ENCODE results near the gene ARL5C. TPM values are rescaled to one million over a fixed set of nuclear protein-coding genes. Genes with fewer than 3 reads are reported as not detected.

The ARL5C gene
- total and polyA plus RNA-seq, 8 donors, result 0.31 to 1.0 (median 0.73) TPM; not detected in 3

DNA sequence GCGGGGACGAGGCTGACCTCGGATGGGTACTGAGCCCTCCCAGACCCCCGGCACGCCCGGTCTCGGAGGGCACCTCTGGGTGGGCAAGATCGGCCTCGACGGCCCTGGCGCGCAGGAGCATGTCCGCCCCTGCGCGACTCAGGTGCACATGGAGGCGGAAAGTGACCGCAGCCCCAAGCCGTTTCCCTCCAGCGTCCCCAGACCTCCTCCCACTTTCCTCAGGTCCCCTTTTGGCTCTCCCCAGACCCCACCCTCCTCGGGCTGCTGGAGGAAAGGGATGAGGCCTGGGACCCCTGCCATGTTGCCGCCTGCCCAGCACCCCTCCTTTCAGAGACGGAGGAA lies 44.1 kb upstream of the ARL5C start:
- intact Hi-C loops (cut with DNase I), result no loop called here
- Histone ChIP-seq H3K4me1 (no peaks in the 10 kb centered on the region), H3K4me3 (peak overlapping the region in 1 of 4 donors; percentile 32), H3K36me3 (peaks cover 0 to under 1% (median 0%) of the 10 kb centered on the region in 3 donors), H3K27ac (no peak overlapping the region), H3K9me3 (no peaks in the 10 kb centered on the region), H3K27me3 (no peaks in the 10 kb centered on the region)
- DNase-seq (peak in 1 of 6 donors; percentile 72), ATAC-seq (no peak), FAIRE-seq (no peak)
- 16 to 18% methylated on average over 20 to 22 of the region's 22 CpGs for WGBS, 2 donors
- TF ChIP-seq, protein P1, sequence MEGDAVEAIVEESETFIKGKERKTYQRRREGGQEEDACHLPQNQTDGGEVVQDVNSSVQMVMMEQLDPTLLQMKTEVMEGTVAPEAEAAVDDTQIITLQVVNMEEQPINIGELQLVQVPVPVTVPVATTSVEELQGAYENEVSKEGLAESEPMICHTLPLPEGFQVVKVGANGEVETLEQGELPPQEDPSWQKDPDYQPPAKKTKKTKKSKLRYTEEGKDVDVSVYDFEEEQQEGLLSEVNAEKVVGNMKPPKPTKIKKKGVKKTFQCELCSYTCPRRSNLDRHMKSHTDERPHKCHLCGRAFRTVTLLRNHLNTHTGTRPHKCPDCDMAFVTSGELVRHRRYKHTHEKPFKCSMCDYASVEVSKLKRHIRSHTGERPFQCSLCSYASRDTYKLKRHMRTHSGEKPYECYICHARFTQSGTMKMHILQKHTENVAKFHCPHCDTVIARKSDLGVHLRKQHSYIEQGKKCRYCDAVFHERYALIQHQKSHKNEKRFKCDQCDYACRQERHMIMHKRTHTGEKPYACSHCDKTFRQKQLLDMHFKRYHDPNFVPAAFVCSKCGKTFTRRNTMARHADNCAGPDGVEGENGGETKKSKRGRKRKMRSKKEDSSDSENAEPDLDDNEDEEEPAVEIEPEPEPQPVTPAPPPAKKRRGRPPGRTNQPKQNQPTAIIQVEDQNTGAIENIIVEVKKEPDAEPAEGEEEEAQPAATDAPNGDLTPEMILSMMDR (IDR thresholded peaks at IDR 0.05), result no peak

DNA sequence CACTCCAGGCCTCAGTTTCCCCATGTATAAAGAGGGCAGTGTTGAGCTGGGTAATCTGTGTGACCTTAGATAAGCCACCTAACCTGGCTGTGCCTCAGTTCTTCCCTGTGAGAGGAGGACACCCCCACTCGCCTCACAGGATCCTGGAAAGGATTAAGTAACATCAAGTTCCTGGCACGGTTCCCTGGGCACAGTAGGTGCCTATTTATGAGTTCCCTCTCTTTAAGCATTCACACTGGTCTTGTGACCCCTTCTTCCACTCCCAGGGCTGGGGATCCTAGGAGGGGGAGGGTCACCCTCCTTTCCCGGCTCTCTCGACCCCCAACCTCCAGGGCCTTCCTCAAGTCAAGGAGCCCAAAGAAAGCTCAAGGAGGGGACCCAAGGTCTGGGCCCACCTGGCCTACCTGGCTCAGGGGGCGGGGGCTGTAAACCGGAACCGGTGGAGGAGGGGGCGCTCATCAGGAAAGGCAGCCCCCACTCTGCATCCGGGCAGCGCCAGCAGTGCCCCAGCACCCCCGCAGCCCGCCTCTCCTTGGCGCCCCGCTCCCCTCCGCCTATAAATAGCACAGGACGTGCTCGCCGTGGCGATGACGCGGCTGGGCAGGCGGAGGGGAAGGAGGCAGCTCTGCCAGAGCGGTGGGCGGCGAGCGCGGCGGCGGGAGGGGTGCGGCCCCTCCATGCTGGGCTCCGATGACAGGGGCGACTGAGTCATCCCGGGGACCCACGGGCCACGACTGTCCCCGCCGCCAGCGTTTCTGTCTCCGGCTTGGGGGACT lies 43.5 kb upstream of the ARL5C start:
- DNase-seq, result peak in 3 of 6 donors; percentile 41 to 72 (median 47)
- H3K27ac ChIP-seq, result no peak overlapping the region
- H3K27me3 ChIP-seq, result no peaks in the 10 kb centered on the region
- no peak for FAIRE-seq
- H3K36me3 ChIP-seq, result peaks cover 0 to 7% (median 0%) of the 10 kb centered on the region in 3 donors
- intact Hi-C loops (cut with DNase I), result no loop called here
- H3K4me3 ChIP-seq, result peak overlapping the region in 1 of 4 donors; percentile 32
- H3K4me1 ChIP-seq, result no peaks in the 10 kb centered on the region
- peak in 3 of 4 donors; percentile 21 to 67 (median 65) for ATAC-seq
- TF ChIP-seq, protein P1 (IDR thresholded peaks at IDR 0.05), result no peak
- H3K9me3 ChIP-seq, result no peaks in the 10 kb centered on the region
- WGBS, 2 donors, result 7 to 10% methylated on average over 36 to 39 of the region's 39 CpGs

DNA sequence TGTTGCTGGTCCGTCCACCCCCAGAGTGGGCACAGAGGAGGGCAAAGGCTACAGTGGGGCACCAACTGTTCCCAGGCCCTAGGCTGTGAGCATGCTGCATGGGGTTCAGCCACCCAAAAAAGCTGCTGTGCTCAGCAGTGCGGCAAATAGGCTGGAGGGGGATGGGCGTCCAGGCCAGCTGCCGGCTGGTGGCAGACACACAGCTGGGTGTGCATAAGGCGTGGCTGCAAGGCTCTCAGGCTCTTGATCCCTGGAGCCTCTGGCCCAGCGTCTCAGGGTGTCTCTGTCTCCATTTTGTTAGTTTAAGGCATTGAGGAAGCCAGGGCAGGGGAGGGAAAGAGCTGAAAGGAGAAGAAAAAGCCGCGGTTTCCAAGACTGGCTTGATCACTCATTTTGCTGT lies 42.9 kb upstream of the ARL5C start:
- intact Hi-C loops (cut with DNase I), result no loop called here
- WGBS, 2 donors, result 63 to 65% methylated on average over 8 of the region's 8 CpGs
- no peaks in the 10 kb centered on the region for H3K4me1 ChIP-seq

DNA sequence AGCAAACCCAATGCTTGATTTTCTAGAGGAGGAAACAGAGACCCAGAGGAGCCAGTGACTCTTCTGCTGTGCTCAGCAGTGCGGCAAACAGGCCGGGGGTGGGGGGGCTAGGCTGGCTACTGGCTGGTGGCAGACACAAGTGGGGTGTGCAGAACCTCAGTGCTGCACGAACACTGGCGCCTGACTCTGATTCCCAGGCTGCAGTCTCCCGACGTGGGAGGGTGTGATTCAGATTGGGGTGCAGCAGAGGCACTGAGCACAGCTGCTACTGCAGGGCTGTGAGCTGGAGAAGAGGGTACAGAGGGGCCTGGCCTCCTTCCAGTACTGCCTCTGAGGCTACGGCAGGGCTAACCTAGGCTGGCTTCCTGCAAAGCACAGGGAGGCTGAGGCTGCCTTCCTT lies 42.2 kb upstream of the ARL5C start:
- DNase-seq, result peak in 2 of 6 donors; percentile 30 to 47
- FAIRE-seq, result no peak

More for the DNA sequence above, 42.9 kb upstream of the ARL5C start:
- no peak overlapping the region for H3K27ac ChIP-seq
- DNase-seq, result peak in 1 of 6 donors; percentile 51
- TF ChIP-seq, protein P1 (IDR thresholded peaks at IDR 0.05), result no peak
- FAIRE-seq, result no peak
- no peaks in the 10 kb centered on the region for H3K27me3 ChIP-seq
- H3K36me3 ChIP-seq, result peaks cover 5 to 13% (median 6%) of the 10 kb centered on the region in 3 donors
- peak in 2 of 4 donors; percentile 4 to 21 for ATAC-seq
- H3K4me3 ChIP-seq, result no peak overlapping the region
- H3K9me3 ChIP-seq, result no peaks in the 10 kb centered on the region

More for the DNA sequence above, 42.2 kb upstream of the ARL5C start:
- no peaks in the 10 kb centered on the region for H3K4me1 ChIP-seq
- no peak overlapping the region for H3K27ac ChIP-seq
- H3K4me3 ChIP-seq, result no peak overlapping the region
- ATAC-seq, result no peak
- no peaks in the 10 kb centered on the region for H3K27me3 ChIP-seq
- TF ChIP-seq, protein P1 (IDR thresholded peaks at IDR 0.05), result no peak
- 56 to 68% methylated on average over 7 of the region's 7 CpGs for WGBS, 2 donors
- no peaks in the 10 kb centered on the region for H3K9me3 ChIP-seq
- H3K36me3 ChIP-seq, result peaks cover 5 to 20% (median 14%) of the 10 kb centered on the region in 3 donors
- intact Hi-C loops (cut with DNase I), result no loop called here
